ENCODE results near the gene BTBD1. TPM values are rescaled to one million over a fixed set of nuclear protein-coding genes. Genes with fewer than 3 reads are reported as not detected.

Gene BTBD1
- total RNA-seq, 6 donors from 2014 or later = 39.4 to 84.2 (median 57.4) TPM

DNA sequence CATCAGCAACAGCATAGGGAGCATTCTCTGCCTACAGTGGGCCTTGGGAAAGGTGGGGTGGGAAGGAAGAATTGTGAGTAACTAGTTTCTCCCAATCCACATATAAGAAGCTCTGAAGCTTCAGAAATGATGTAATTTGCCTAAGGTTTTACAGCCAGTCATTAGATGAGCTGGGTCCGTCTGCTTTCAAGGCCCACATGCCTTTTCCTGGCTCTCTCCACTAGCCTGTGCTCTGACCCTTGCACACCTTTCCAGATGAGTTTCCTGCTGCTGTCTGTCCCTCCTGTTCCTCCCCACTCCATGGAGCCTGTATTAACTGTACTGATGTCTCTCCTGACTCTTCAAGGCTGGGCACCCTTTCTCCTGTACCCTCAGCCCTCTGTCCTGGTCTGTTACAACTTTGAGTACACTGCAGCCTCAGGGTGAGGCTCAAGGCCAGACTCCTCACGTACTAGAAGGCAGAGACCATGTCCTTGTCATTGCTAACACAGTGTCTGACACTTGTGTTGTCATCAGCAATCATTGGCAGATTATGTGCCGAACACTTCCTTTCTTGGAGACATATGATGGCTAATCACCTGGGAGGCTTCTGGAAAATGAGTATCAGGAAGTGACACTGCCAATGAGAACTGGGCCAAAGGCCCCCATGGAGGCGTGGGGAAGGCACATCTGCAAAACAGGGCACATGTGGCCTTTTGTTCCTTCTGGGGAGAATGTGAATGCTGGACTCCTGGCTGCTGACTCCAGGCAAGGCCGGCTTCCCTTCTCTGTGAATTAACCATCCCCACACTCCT, 47.0 kb upstream of the BTBD1 start:
- Histone ChIP-seq H3K36me3 (peaks cover 0 to 30% (median 15%) of the 10 kb centered on the region in 4 donors), H3K4me1 (peaks cover 32 to 41% (median 37%) of the 10 kb centered on the region in 4 donors), H3K9me3 (no peaks in the 10 kb centered on the region), H3K27me3 (no peaks in the 10 kb centered on the region), H3K4me3 (no peak overlapping the region), H3K27ac (peak overlapping the region; percentile 11 to 72 (median 40))
- 84% methylated on average over 3 to 5 of the region's 5 CpGs for WGBS, 2 donors
- TF ChIP-seq POLR2AphosphoS5 (IDR thresholded peaks at IDR 0.05) = peak in 1 of 2 donors; percentile 16
- TF ChIP-seq, protein P1, sequence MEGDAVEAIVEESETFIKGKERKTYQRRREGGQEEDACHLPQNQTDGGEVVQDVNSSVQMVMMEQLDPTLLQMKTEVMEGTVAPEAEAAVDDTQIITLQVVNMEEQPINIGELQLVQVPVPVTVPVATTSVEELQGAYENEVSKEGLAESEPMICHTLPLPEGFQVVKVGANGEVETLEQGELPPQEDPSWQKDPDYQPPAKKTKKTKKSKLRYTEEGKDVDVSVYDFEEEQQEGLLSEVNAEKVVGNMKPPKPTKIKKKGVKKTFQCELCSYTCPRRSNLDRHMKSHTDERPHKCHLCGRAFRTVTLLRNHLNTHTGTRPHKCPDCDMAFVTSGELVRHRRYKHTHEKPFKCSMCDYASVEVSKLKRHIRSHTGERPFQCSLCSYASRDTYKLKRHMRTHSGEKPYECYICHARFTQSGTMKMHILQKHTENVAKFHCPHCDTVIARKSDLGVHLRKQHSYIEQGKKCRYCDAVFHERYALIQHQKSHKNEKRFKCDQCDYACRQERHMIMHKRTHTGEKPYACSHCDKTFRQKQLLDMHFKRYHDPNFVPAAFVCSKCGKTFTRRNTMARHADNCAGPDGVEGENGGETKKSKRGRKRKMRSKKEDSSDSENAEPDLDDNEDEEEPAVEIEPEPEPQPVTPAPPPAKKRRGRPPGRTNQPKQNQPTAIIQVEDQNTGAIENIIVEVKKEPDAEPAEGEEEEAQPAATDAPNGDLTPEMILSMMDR (IDR thresholded peaks at IDR 0.05) = no peak
- no peak for ATAC-seq (ENCODE audit: low FRiP score in 2 of 2)
- no peak for DNase-seq

DNA sequence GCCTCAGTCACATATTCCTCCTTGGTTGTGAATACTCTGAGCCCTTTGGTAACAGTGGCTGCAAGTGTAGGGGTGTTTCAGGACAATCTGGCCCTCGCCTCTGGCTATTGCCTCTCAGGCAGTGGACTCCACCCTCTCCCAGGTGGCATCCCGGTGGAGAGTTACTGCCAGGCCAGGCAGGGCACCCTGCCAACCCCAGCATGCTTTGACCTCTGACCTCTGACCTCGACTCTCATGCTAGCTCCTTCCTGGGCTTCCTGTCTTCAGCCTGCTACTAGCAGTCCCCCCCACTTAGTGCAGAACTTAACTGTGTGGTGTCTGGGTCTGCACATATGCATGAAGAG, 45.9 kb upstream of the BTBD1 start:
- no peak overlapping the region for H3K4me3 ChIP-seq
- peaks cover 0 to under 1% (median 0%) of the 10 kb centered on the region in 4 donors for H3K27me3 ChIP-seq
- no peak for ATAC-seq (ENCODE audit: low FRiP score in 2 of 2)
- WGBS, 2 donors = 45 to 48% methylated on average over 3 of the region's 3 CpGs
- TF ChIP-seq POLR2AphosphoS5 (IDR thresholded peaks at IDR 0.05) = peak in 1 of 2 donors; percentile 4
- TF ChIP-seq POLR2A (IDR thresholded peaks at IDR 0.05) = no peak
- H3K27ac ChIP-seq = peak overlapping the region in 3 of 4 donors; percentile 33 to 72 (median 46)
- H3K36me3 ChIP-seq = peaks cover 0 to 27% (median 12%) of the 10 kb centered on the region in 4 donors
- H3K4me1 ChIP-seq = peaks cover 37 to 48% (median 45%) of the 10 kb centered on the region in 4 donors
- H3K9me3 ChIP-seq = no peaks in the 10 kb centered on the region
- peak in 1 of 2 donors; percentile 26 for DNase-seq

DNA sequence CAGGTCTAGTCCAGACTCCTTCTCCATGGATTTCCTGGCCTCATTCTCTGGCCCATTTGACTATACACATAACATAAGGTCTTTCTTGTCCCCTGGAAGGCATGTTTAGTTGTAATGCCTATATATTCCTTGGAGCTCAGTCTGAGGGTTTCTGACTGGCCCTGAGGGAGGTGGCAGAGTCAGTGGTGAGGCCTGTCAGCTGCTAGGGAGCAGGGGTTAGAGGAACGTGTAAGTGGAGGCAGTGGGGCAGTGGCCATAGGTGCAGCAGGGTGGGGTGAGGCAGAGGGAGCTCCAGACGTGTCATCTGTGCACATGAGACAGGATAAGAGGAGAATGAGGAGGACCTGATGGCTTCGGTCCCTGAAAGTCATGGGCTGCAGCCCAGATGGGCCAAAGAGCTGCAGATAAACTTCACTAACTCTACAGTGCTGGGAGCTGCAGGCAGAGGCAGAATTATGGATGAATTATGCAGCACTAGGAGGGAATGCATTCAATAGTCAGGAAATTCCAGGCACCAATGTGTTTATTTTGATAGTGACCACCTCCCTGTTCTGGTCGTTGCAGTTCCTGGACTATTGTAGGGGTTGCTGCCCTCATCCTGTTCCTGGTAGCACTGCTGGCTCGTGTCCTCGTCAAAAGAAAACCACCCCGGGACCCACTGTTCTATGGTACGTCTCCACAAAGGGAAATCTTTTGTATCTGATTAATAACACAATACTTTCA, 45.3 kb upstream of the BTBD1 start:
- peak overlapping the region; percentile 24 to 72 (median 51) for H3K27ac ChIP-seq
- peak in 1 of 2 donors; percentile 12 for ATAC-seq (ENCODE audit: low FRiP score in 2 of 2)
- no peaks in the 10 kb centered on the region for H3K9me3 ChIP-seq
- DNase-seq = peak in 1 of 2 donors; percentile 33
- H3K4me1 ChIP-seq = peaks cover 42 to 54% (median 49%) of the 10 kb centered on the region in 4 donors
- TF ChIP-seq POLR2AphosphoS5 (IDR thresholded peaks at IDR 0.05) = peak; percentile 19 to 43
- TF ChIP-seq, protein P1 (IDR thresholded peaks at IDR 0.05) = no peak
- TF ChIP-seq EP300 (IDR thresholded peaks at IDR 0.05) = peak; percentile 14 to 84 (median 79)
- TF ChIP-seq POLR2A (IDR thresholded peaks at IDR 0.05) = no peak
- peaks cover 0 to 6% (median 0%) of the 10 kb centered on the region in 4 donors for H3K27me3 ChIP-seq
- no peak overlapping the region for H3K4me3 ChIP-seq
- H3K36me3 ChIP-seq = peaks cover 0 to 23% (median 12%) of the 10 kb centered on the region in 4 donors
- 56 to 58% methylated on average over 8 of the region's 8 CpGs for WGBS, 2 donors

DNA sequence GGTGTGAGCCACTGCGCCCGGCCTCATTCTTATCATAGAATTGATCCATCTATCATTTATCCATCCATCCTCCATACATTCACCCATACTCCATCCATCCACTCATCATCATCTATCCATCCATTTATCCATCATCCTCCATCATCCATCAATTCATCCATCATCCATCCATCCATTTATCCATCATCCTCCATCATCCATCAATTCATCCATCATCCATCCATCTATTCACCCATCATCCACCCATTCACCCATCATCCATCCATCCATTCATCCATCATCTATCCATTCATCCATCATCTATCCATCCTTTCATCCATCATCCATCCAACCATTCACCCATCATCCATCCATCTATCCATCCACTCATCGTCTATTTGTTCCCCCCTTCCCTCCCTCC, 44.1 kb upstream of the BTBD1 start:
- Histone ChIP-seq H3K27me3 (peaks cover 0 to 9% (median 0%) of the 10 kb centered on the region in 4 donors), H3K4me1 (peaks cover 47 to 64% (median 53%) of the 10 kb centered on the region in 4 donors), H3K9me3 (no peaks in the 10 kb centered on the region), H3K27ac (peak overlapping the region; percentile 0 to 49 (median 20)), H3K36me3 (peaks cover 0 to 22% (median 10%) of the 10 kb centered on the region in 4 donors), H3K4me3 (no peak overlapping the region)
- ATAC-seq (ENCODE audit: low FRiP score in 2 of 2) (no peak), DNase-seq (no peak)
- TF ChIP-seq, protein P1 (IDR thresholded peaks at IDR 0.05) = no peak
- TF ChIP-seq POLR2A (IDR thresholded peaks at IDR 0.05) (no peak), EP300 (IDR thresholded peaks at IDR 0.05) (no peak), POLR2AphosphoS5 (IDR thresholded peaks at IDR 0.05) (no peak)
- 94 to 97% methylated on average over 3 of the region's 3 CpGs for WGBS, 2 donors

DNA sequence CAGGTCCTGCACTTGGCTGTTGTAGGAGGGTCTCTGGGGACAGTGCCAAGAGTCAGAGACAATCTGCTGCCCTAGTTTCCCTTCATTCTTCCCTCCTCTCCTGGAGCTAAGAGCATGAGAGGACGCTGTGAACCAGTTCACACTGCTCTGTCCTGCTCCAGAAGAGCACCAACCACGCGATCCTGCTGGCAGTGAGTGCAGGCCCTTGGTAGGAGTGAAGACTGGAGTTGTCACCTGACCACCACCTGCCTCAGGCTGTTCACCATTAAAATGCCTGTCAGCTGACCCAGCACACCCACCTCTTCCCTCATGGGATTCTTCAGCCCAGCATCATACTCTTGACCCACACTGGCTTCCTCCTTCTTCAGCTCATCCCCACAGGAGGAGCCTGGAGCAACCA, 43.3 kb upstream of the BTBD1 start:
- H3K9me3 ChIP-seq = no peaks in the 10 kb centered on the region
- H3K4me1 ChIP-seq = peaks cover 47 to 64% (median 53%) of the 10 kb centered on the region in 4 donors
- ATAC-seq (ENCODE audit: low FRiP score in 2 of 2) (no peak), DNase-seq (no peak)
- peaks cover 0 to 9% (median 0%) of the 10 kb centered on the region in 4 donors for H3K27me3 ChIP-seq
- 81 to 88% methylated on average over 2 to 3 of the region's 3 CpGs for WGBS, 2 donors
- H3K36me3 ChIP-seq = peaks cover 0 to 16% (median 8%) of the 10 kb centered on the region in 4 donors
- TF ChIP-seq POLR2AphosphoS5 (IDR thresholded peaks at IDR 0.05) = no peak
- TF ChIP-seq, protein P1 (IDR thresholded peaks at IDR 0.05) = no peak
- no peak for TF ChIP-seq POLR2A (IDR thresholded peaks at IDR 0.05)
- TF ChIP-seq EP300 (IDR thresholded peaks at IDR 0.05) = no peak
- H3K4me3 ChIP-seq = no peak overlapping the region
- H3K27ac ChIP-seq = peak overlapping the region in 2 of 4 donors; percentile 27

Measured in upper lobe of left lung (tissue), 6 donors.